Endothelial cell of umbilical vein (primary cell): Measurements from ENCODE around the gene KRTAP5-2. TPM values are rescaled to one million over a fixed set of nuclear protein-coding genes. Genes with fewer than 3 reads are reported as not detected.

ENCODE experiments used
- polyA plus RNA-seq, 4 experiments: library from polyadenylated mRNA; depleted of rRNA in 3 of 4; stranded (reverse) in 3 of 4; unstranded in 1 of 4; fragments of >200 nt; gene quantifications; 2 replicates each; pipeline versions ENCODE4 v1.2.1 to v1.2.3, GENCODE V29; 2011 to 2012; ENCODE audit warnings: missing spikeins in 1 of 4
- total RNA-seq: library from RNA; stranded (reverse); gene quantifications from 2 replicates; pipeline ENCODE4 v1.2.3, GENCODE V29; 2021

KRTAP5-2 gene
- total and polyA plus RNA-seq, 2 donors (not counting 3 experiments of a cell fraction or from before 2014, with no cell fraction given): not detected

Other genes starting within 250 kb of the KRTAP5-2 start
- gene BRSK2, start 208.4 kb downstream of the KRTAP5-2 start, total RNA-seq: 0.20 and 0.39 TPM in 2 replicates
- gene BRSK2, start 208.4 kb downstream of the KRTAP5-2 start, polyA plus RNA-seq: 0.08 and 0.54 TPM in 2 replicates
- gene MOB2, start 111.5 kb downstream of the KRTAP5-2 start, total RNA-seq: 38.2 and 39.0 TPM in 2 replicates
- gene MOB2, start 111.5 kb downstream of the KRTAP5-2 start, polyA plus RNA-seq: 50.6 and 54.9 TPM in 2 replicates
- gene DUSP8, start 26.0 kb downstream of the KRTAP5-2 start, total RNA-seq: 5.9 and 8.7 TPM in 2 replicates
- gene DUSP8, start 26.0 kb downstream of the KRTAP5-2 start, polyA plus RNA-seq: 4.6 and 6.0 TPM in 2 replicates
- gene KRTAP5-1, start 13.0 kb downstream of the KRTAP5-2 start, total RNA-seq: not detected in 2 replicates
- gene KRTAP5-1, start 13.0 kb downstream of the KRTAP5-2 start, polyA plus RNA-seq: not detected in 2 replicates
- not detected in 2 replicates for gene KRTAP5-3, start 10.2 kb upstream of the KRTAP5-2 start, total RNA-seq
- not detected in 2 replicates for gene KRTAP5-3, start 10.2 kb upstream of the KRTAP5-2 start, polyA plus RNA-seq
- not detected in 2 replicates for gene KRTAP5-4, start 23.8 kb upstream of the KRTAP5-2 start, total RNA-seq
- gene KRTAP5-4, start 23.8 kb upstream of the KRTAP5-2 start, polyA plus RNA-seq: not detected in 2 replicates
- not detected in 2 replicates for gene KRTAP5-5, start 31.5 kb upstream of the KRTAP5-2 start, total RNA-seq
- not detected in 2 replicates for gene KRTAP5-5, start 31.5 kb upstream of the KRTAP5-2 start, polyA plus RNA-seq
- gene KRTAP5-6, start 98.9 kb upstream of the KRTAP5-2 start, total RNA-seq: not detected in 2 replicates
- not detected in 2 replicates for gene KRTAP5-6, start 98.9 kb upstream of the KRTAP5-2 start, polyA plus RNA-seq
- 0.62 and 0.66 TPM in 2 replicates for gene IFITM10, start 152.3 kb upstream of the KRTAP5-2 start, total RNA-seq
- 0.04 and 0.08 TPM in 2 replicates for gene IFITM10, start 152.3 kb upstream of the KRTAP5-2 start, polyA plus RNA-seq
- gene CTSD, start 165.6 kb upstream of the KRTAP5-2 start, total RNA-seq: 197 and 215 TPM in 2 replicates
- 248 and 344 TPM in 2 replicates for gene CTSD, start 165.6 kb upstream of the KRTAP5-2 start, polyA plus RNA-seq
- not detected in 2 replicates for gene SYT8, start 236.7 kb upstream of the KRTAP5-2 start, total RNA-seq
- not detected in 2 replicates for gene SYT8, start 236.7 kb upstream of the KRTAP5-2 start, polyA plus RNA-seq
- gene TNNI2, start 240.7 kb upstream of the KRTAP5-2 start, total RNA-seq: not detected in 2 replicates
- not detected in 2 replicates for gene TNNI2, start 240.7 kb upstream of the KRTAP5-2 start, polyA plus RNA-seq